Hepatocyte (in vitro differentiated cells): ENCODE data around the gene ROR2. TPM values are rescaled to one million over a fixed set of nuclear protein-coding genes. Genes with fewer than 3 reads are reported as not detected.

Source experiments
- DNase-seq: peaks from one replicate; pipeline ENCODE4 v3.0.0-alpha.2; 2016; ENCODE audit warnings: low spot score
- H2AFZ ChIP-seq: fragments of 200-600 bp; sonication (generic); 2 replicates; pipeline ENCODE4 v1.6.0; 2016; ENCODE audit warnings: antibody characterized with exemption, mild to moderate bottlenecking
- H3K27ac ChIP-seq: fragments of 200-600 bp; sonication (generic); 2 replicates; pipeline ENCODE4 v1.5.1; 2016; ENCODE audit warnings: mild to moderate bottlenecking
- H3K27me3 ChIP-seq: fragments of 200-600 bp; sonication (generic); 2 replicates; pipeline ENCODE4 v1.6.1; 2016
- H3K36me3 ChIP-seq: fragments of 200-600 bp; sonication (generic); replicated peaks from 2 replicates; pipeline ENCODE4 v1.5.1; 2016; ENCODE audit warnings: low read depth; ENCODE audit not compliant: insufficient read depth
- H3K4me1 ChIP-seq: fragments of 200-600 bp; sonication (generic); 2 replicates; pipeline ENCODE4 v1.5.1; 2016; ENCODE audit warnings: mild to moderate bottlenecking, moderate library complexity; ENCODE audit not compliant: insufficient read depth
- H3K4me2 ChIP-seq: fragments of 200-600 bp; sonication (generic); 2 replicates; pipeline ENCODE4 v1.6.0; 2016
- H3K4me3 ChIP-seq: fragments of 200-600 bp; sonication (generic); 2 replicates; pipeline ENCODE4 v1.5.1; 2016; ENCODE audit warnings: mild to moderate bottlenecking
- H3K79me2 ChIP-seq: fragments of 200-600 bp; sonication (generic); 2 replicates; pipeline ENCODE4 v1.6.0; 2017; ENCODE audit warnings: mild to moderate bottlenecking
- H3K9me2 ChIP-seq: fragments of 200-600 bp; sonication (generic); replicated peaks from 2 replicates; pipeline ENCODE4 v1.6.0; 2017; ENCODE audit warnings: mild to moderate bottlenecking; ENCODE audit not compliant: insufficient read depth
- H3K9me3 ChIP-seq: fragments of 200-600 bp; sonication (generic); 2 replicates; pipeline ENCODE4 v1.5.1; 2016; ENCODE audit warnings: low read depth, mild to moderate bottlenecking
- H4K20me1 ChIP-seq: fragments of 200-600 bp; sonication (generic); 2 replicates; pipeline ENCODE4 v1.6.0; 2016; ENCODE audit warnings: mild to moderate bottlenecking; ENCODE audit not compliant: insufficient read depth, poor library complexity, severe bottlenecking
- CTCF ChIP-seq: fragments of 200-600 bp; sonication (generic); IDR thresholded peaks from 2 replicates; pipeline ENCODE4 v1.5.1; 2016; ENCODE audit warnings: antibody characterized with exemption, mild to moderate bottlenecking; ENCODE audit not compliant: poor library complexity
- EZH2 ChIP-seq: fragments of 200-600 bp; sonication (generic); IDR thresholded peaks from 2 replicates; pipeline ENCODE4 v1.6.1; 2016; ENCODE audit warnings: antibody characterized with exemption, mild to moderate bottlenecking, borderline replicate concordance
- EZH2phosphoT487 ChIP-seq: fragments of 200-600 bp; sonication (generic); IDR thresholded peaks from one replicate; pipeline ENCODE4 v1.6.1; 2018; ENCODE audit warnings: antibody characterized with exemption, mild to moderate bottlenecking, low read depth, moderate library complexity; ENCODE audit not compliant: unreplicated experiment, severe bottlenecking
- WGBS: methylation state at CpG from one replicate; pipeline ENCODE4 v1.1.6; 2016; ENCODE audit warnings: low lambda C conversion rate; ENCODE audit errors: missing lambda C conversion rate; 5-methylcytosine and 5-hydroxymethylcytosine counted together
- polyA plus RNA-seq: library from polyadenylated mRNA; unstranded; fragments of >200 nt; fragmentation: Nextera tagmentation; extraction: Ambion mirVana; gene quantifications from 2 replicates; pipeline ENCODE4 v1.2.1, GENCODE V29; 2016
- total RNA-seq: library from RNA; depleted of rRNA; stranded (reverse); fragments of >200 nt; gene quantifications from 2 replicates; pipeline ENCODE4 v1.2.3, GENCODE V29; 2014

ROR2 gene
- total and polyA plus RNA-seq, 2 experiments from 2014 or later = 25.6 to 29.5 TPM

- Histone ChIP-seq H3K4me1 (peaks cover 25% of the 10 kb centered on the region), H3K4me2 (no peak overlapping the region), H3K27ac (no peak overlapping the region), H3K9me2 (no peaks in the 10 kb centered on the region), H4K20me1 (no peaks in the 10 kb centered on the region), H3K27me3 (no peaks in the 10 kb centered on the region), H3K4me3 (no peak overlapping the region), H3K36me3 (no peaks in the 10 kb centered on the region), H2AFZ (no peak overlapping the region), H3K79me2 (peaks cover 83% of the 10 kb centered on the region), H3K9me3 (no peaks in the 10 kb centered on the region)
- TF ChIP-seq CTCF = no peak
- TF ChIP-seq EZH2phosphoT487 = no peak
- TF ChIP-seq EZH2 = no peak
- no peak for DNase-seq
- WGBS = 92% methylated on average over 10 of the region's 10 CpGs
These were observed 94.8 kb downstream of the ROR2 start for GRCh38 chr9:91855196-91855595.

- 93% methylated on average over 18 of the region's 18 CpGs for WGBS
- H3K27me3 ChIP-seq = no peaks in the 10 kb centered on the region
- H2AFZ ChIP-seq = no peak overlapping the region
- no peak overlapping the region for H3K4me3 ChIP-seq
- no peaks in the 10 kb centered on the region for H3K9me2 ChIP-seq
- no peak overlapping the region for H3K4me2 ChIP-seq
- H4K20me1 ChIP-seq = no peaks in the 10 kb centered on the region
- H3K4me1 ChIP-seq = peaks cover 20% of the 10 kb centered on the region
- DNase-seq = no peak
- no peaks in the 10 kb centered on the region for H3K36me3 ChIP-seq
- H3K79me2 ChIP-seq = peaks cover 76% of the 10 kb centered on the region
- H3K27ac ChIP-seq = no peak overlapping the region
- TF ChIP-seq EZH2phosphoT487 (no peak), EZH2 (no peak), CTCF (no peak)
- H3K9me3 ChIP-seq = no peaks in the 10 kb centered on the region
These were observed 97.2 kb downstream of the ROR2 start for GRCh38 chr9:91852801-91853347.

GRCh38 chr9:91849694-91850093 lies 100.3 kb downstream of the ROR2 start:
- H2AFZ ChIP-seq = no peak overlapping the region
- H3K9me2 ChIP-seq = no peaks in the 10 kb centered on the region
- no peak overlapping the region for H3K4me2 ChIP-seq
- H3K27ac ChIP-seq = no peak overlapping the region
- peaks cover 70% of the 10 kb centered on the region for H3K79me2 ChIP-seq
- 99% methylated on average over 3 of the region's 3 CpGs for WGBS
- no peaks in the 10 kb centered on the region for H3K36me3 ChIP-seq
- H3K4me1 ChIP-seq = peaks cover 12% of the 10 kb centered on the region
- no peaks in the 10 kb centered on the region for H3K9me3 ChIP-seq
- H4K20me1 ChIP-seq = no peaks in the 10 kb centered on the region
- TF ChIP-seq CTCF = no peak
- TF ChIP-seq EZH2 = no peak
- no peak for TF ChIP-seq EZH2phosphoT487
- DNase-seq = no peak
- no peak overlapping the region for H3K4me3 ChIP-seq
- no peaks in the 10 kb centered on the region for H3K27me3 ChIP-seq
